K562 (cell line): Measurements from ENCODE around the gene TNNI2.

Source experiments
- ATF7 ChIP-seq: fragments of 450-650 bp; IDR thresholded peaks from 2 replicates; pipeline ENCODE4 v1.7.1; 2014; ENCODE audit warnings: mild to moderate bottlenecking, moderate library complexity
- CBX3 ChIP-seq, 2 experiments: IDR thresholded peaks; 1 replicate in 1 of 2; 2 replicates in 1 of 2; pipeline ENCODE4 v1.6.1; 2012; ENCODE audit warnings: inconsistent platforms in 2 of 2, low read length in 2 of 2, borderline replicate concordance in 1 of 2, control low read depth in 1 of 2
- ESRRA ChIP-seq: fragments of 450-650 bp; IDR thresholded peaks from 2 replicates; pipeline ENCODE4 v1.6.1; 2014; ENCODE audit warnings: low read depth, mild to moderate bottlenecking, moderate library complexity, borderline replicate concordance
- NFIC ChIP-seq: fragments of 450-650 bp; IDR thresholded peaks from 2 replicates; pipeline ENCODE4 v1.6.1; 2017; ENCODE audit warnings: mild to moderate bottlenecking, inconsistent platforms
- PCBP2 ChIP-seq: fragments of 200-400 bp; formaldehyde crosslinking; IDR thresholded peaks from 2 replicates; pipeline ENCODE4 v1.6.1; 2018; ENCODE audit warnings: low read length, low read depth, mild to moderate bottlenecking, moderate library complexity; ENCODE audit not compliant: poor library complexity, severe bottlenecking
- POLR2AphosphoS5 ChIP-seq: IDR thresholded peaks from 2 replicates; pipeline ENCODE4 v1.6.1; 2011; ENCODE audit warnings: mild to moderate bottlenecking, low read depth, low read length, moderate library complexity; ENCODE audit not compliant: control insufficient read depth, insufficient read depth
- PTBP1 ChIP-seq: fragments of 200-400 bp; formaldehyde crosslinking; IDR thresholded peaks from 2 replicates; pipeline ENCODE4 v1.6.1; 2017; ENCODE audit warnings: low read depth, low read length
- WHSC1 ChIP-seq: IDR thresholded peaks from one replicate; pipeline ENCODE4 v1.6.1; 2012; ENCODE audit warnings: low read length, control low read depth, inconsistent platforms
- ZNF124 ChIP-seq: sonication (generic); formaldehyde crosslinking; IDR thresholded peaks from 2 replicates; pipeline ENCODE4 v1.8.1; 2022; ENCODE audit warnings: missing genetic modification reagents
- ZNF146 ChIP-seq: IDR thresholded peaks from one replicate; pipeline ENCODE4 v1.6.1; 2018; ENCODE audit warnings: missing compliant biosample characterization; ENCODE audit not compliant: unreplicated experiment
- TF ChIP-seq, protein P1 (sequence below), 3 experiments: IDR thresholded peaks in 2 of 3; conservative IDR thresholded peaks in 1 of 3; 2 replicates each; pipeline ENCODE4 v1.5.1; 2011 to 2012; ENCODE audit warnings: low read length in 3 of 3, mild to moderate bottlenecking in 3 of 3, control low read depth in 2 of 3, improper control_type of control experiment in 1 of 3, inconsistent platforms in 1 of 3, low read depth in 1 of 3, mixed read lengths in 1 of 3, moderate library complexity in 1 of 3; ENCODE audit not compliant: insufficient read depth in 2 of 3
- TF ChIP-seq, protein P2 (sequence below), 2 experiments: fragments of 450-650 bp in 1 of 2; sonication (generic) in 1 of 2; formaldehyde crosslinking in 1 of 2; IDR thresholded peaks; 2 replicates each; pipeline versions ENCODE4 v1.7.1 to v1.9.0; 2016 to 2022; ENCODE audit warnings: inconsistent platforms in 1 of 2, mild to moderate bottlenecking in 1 of 2, missing genetic modification reagents in 1 of 2
- TF ChIP-seq, protein P3 (sequence below): IDR thresholded peaks from 3 replicates; pipeline ENCODE4 v1.6.1; 2011; ENCODE audit warnings: borderline replicate concordance, mild to moderate bottlenecking; ENCODE audit not compliant: insufficient read length, insufficient read depth
- TF ChIP-seq, protein P4 (sequence below): fragments of 250-450 bp; sonication (Bioruptor Pico); IDR thresholded peaks from 2 replicates; pipeline ENCODE4 v1.4.0; 2020

DNA sequence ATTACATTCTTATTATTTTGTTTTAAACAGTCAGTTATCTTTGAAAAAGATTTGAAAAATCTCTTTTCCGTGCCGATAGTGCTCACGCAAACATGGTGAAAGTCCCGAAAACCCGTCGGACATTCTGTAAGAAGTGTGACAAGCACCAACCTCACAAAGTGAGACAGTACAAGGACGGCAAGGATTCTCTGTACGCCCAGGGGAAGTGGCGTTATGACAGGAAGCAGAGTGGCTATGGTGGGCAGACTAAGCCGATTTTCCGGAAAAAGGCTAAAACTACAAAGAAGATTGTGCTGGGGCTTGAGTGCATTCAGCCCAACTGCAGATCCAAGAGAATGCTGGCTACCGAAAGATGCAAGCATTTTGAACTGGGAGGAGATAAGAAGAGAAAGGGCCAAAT lies 46.3 kb upstream of the TNNI2 start:
- TF ChIP-seq ATF7 (no peak), ESRRA (no peak), NFIC (no peak), ZNF124 (no peak), PCBP2 (no peak), WHSC1 (no peak), PTBP1 (no peak), CBX3 (IDR thresholded peaks at IDR 0.05; ENCODE audit: borderline replicate concordance in 1 of 2, low read length in 2 of 2) (no peak), POLR2AphosphoS5 (no peak), ZNF146 (no peak)
- TF ChIP-seq, protein P1, sequence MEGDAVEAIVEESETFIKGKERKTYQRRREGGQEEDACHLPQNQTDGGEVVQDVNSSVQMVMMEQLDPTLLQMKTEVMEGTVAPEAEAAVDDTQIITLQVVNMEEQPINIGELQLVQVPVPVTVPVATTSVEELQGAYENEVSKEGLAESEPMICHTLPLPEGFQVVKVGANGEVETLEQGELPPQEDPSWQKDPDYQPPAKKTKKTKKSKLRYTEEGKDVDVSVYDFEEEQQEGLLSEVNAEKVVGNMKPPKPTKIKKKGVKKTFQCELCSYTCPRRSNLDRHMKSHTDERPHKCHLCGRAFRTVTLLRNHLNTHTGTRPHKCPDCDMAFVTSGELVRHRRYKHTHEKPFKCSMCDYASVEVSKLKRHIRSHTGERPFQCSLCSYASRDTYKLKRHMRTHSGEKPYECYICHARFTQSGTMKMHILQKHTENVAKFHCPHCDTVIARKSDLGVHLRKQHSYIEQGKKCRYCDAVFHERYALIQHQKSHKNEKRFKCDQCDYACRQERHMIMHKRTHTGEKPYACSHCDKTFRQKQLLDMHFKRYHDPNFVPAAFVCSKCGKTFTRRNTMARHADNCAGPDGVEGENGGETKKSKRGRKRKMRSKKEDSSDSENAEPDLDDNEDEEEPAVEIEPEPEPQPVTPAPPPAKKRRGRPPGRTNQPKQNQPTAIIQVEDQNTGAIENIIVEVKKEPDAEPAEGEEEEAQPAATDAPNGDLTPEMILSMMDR (IDR thresholded peaks at IDR 0.05 in 2 of 3, conservative IDR thresholded peaks at IDR 0.05 in 1 of 3; ENCODE audit: insufficient read depth in 2 of 3, low read depth in 1 of 3, low read length in 3 of 3) = no peak
- TF ChIP-seq, protein P2, sequence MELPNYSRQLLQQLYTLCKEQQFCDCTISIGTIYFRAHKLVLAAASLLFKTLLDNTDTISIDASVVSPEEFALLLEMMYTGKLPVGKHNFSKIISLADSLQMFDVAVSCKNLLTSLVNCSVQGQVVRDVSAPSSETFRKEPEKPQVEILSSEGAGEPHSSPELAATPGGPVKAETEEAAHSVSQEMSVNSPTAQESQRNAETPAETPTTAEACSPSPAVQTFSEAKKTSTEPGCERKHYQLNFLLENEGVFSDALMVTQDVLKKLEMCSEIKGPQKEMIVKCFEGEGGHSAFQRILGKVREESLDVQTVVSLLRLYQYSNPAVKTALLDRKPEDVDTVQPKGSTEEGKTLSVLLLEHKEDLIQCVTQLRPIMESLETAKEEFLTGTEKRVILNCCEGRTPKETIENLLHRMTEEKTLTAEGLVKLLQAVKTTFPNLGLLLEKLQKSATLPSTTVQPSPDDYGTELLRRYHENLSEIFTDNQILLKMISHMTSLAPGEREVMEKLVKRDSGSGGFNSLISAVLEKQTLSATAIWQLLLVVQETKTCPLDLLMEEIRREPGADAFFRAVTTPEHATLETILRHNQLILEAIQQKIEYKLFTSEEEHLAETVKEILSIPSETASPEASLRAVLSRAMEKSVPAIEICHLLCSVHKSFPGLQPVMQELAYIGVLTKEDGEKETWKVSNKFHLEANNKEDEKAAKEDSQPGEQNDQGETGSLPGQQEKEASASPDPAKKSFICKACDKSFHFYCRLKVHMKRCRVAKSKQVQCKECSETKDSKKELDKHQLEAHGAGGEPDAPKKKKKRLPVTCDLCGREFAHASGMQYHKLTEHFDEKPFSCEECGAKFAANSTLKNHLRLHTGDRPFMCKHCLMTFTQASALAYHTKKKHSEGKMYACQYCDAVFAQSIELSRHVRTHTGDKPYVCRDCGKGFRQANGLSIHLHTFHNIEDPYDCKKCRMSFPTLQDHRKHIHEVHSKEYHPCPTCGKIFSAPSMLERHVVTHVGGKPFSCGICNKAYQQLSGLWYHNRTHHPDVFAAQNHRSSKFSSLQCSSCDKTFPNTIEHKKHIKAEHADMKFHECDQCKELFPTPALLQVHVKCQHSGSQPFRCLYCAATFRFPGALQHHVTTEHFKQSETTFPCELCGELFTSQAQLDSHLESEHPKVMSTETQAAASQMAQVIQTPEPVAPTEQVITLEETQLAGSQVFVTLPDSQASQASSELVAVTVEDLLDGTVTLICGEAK (IDR thresholded peaks at IDR 0.05) = no peak
- TF ChIP-seq, protein P2 (CRISPR knock-in tag; IDR thresholded peaks at IDR 0.05) = no peak
- TF ChIP-seq, protein P3, sequence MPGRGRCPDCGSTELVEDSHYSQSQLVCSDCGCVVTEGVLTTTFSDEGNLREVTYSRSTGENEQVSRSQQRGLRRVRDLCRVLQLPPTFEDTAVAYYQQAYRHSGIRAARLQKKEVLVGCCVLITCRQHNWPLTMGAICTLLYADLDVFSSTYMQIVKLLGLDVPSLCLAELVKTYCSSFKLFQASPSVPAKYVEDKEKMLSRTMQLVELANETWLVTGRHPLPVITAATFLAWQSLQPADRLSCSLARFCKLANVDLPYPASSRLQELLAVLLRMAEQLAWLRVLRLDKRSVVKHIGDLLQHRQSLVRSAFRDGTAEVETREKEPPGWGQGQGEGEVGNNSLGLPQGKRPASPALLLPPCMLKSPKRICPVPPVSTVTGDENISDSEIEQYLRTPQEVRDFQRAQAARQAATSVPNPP = no peak
- TF ChIP-seq, protein P4, sequence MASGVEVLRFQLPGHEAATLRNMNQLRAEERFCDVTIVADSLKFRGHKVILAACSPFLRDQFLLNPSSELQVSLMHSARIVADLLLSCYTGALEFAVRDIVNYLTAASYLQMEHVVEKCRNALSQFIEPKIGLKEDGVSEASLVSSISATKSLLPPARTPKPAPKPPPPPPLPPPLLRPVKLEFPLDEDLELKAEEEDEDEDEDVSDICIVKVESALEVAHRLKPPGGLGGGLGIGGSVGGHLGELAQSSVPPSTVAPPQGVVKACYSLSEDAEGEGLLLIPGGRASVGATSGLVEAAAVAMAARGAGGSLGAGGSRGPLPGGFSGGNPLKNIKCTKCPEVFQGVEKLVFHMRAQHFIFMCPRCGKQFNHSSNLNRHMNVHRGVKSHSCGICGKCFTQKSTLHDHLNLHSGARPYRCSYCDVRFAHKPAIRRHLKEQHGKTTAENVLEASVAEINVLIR = no peak
